Measurements from ENCODE around the gene CHST8. TPM values are rescaled to one million over a fixed set of nuclear protein-coding genes. Genes with fewer than 3 reads are reported as not detected.

Gene CHST8
- total RNA-seq, 1 donor from 2014 or later = 3.0 TPM

DNA sequence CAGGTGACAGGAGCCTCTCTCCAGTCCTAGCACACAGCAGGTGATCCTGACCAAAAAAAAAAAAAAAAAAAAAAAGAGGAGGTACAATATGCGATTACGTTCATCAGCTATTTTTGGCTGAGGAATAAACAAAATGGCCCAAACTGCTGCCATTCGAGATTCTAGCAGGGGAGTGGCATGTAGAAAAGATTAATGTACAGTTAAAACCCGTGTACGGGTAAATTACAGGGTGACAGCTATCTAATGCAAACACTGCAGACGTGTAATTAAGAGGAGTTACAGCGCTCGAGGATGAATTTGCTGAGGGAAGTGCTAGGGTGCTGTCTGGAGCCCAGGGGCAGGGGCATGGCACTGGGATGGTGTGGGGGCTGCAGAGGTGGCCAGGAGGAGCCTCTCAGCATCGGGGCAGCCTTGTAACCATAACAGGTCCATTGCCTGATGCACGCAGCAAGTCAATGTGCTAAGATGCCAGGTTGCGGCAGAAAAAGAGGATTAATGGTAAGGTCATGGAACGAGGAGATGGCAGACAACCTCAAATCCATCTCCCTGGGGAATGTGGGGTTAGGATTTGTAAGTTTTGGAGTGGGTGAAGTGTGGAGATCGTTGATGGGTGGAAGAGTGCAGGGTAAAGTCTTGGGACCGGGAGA, 17.4 kb downstream of the CHST8 start:
- DNase-seq (ENCODE audit: low spot score, unreplicated experiment) = no peak
- H3K4me1 Mint-ChIP-seq (ENCODE audit: low read depth) = no peaks in the 10 kb centered on the region
- no peak overlapping the region for H3K27ac Mint-ChIP-seq
- no peak overlapping the region for H3K4me3 Mint-ChIP-seq (ENCODE audit: low read depth)
- no peaks in the 10 kb centered on the region for H3K36me3 Mint-ChIP-seq (ENCODE audit: insufficient read depth)
- TF ChIP-seq CTCF (IDR thresholded peaks at IDR 0.05; ENCODE audit: unreplicated experiment) = no peak
- peaks cover 22% of the 10 kb centered on the region for H3K27me3 Mint-ChIP-seq
- no peaks in the 10 kb centered on the region for H3K9me3 Mint-ChIP-seq (ENCODE audit: low read depth)

DNA sequence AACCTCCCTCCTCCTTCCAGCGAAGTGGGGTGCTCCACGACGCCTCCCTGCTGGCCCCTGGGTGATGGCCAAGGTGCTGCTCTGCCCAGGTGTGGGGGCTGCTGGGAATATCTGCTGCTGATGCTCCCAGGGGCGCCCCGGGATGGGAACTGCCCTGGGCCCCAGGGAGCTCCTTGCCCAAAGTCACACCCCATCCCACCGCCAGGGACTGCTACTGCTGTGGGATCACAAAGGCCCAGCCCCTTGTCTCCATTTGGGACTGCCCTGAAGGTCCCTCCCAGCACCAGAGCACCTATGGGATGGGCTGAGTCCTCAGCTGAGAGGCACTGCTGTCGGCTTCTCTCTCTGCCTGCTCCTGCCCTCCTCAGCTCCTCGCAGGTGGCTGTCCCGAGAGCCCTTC, 19.0 kb downstream of the CHST8 start:
- no peaks in the 10 kb centered on the region for H3K9me3 Mint-ChIP-seq (ENCODE audit: low read depth)
- TF ChIP-seq CTCF (IDR thresholded peaks at IDR 0.05; ENCODE audit: unreplicated experiment) = no peak
- H3K36me3 Mint-ChIP-seq (ENCODE audit: insufficient read depth) = no peaks in the 10 kb centered on the region
- H3K4me3 Mint-ChIP-seq (ENCODE audit: low read depth) = no peak overlapping the region
- H3K4me1 Mint-ChIP-seq (ENCODE audit: low read depth) = no peaks in the 10 kb centered on the region
- no peak overlapping the region for H3K27ac Mint-ChIP-seq
- H3K27me3 Mint-ChIP-seq = peaks cover 22% of the 10 kb centered on the region
- no peak for DNase-seq (ENCODE audit: low spot score, unreplicated experiment)

DNA sequence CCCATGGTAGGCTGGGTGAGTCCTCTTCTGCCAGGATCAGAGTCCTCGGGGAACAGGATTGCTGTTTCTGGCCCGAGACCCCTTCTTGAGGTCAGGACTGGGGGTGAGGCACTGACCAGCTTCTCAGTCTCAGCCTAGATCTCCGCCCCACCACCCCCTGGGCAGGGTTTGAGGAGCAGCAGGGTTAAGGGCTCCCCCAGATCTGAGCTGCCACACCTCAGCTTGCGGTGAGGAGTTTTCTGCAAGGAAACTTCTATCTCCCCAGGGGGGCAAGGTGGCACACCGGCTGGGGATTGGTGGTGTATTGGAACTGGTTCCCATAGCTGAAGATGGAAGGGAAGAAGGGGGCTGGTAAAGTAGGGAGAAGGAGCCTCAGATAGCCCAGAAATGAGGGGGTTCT, 19.5 kb downstream of the CHST8 start:
- no peak for TF ChIP-seq CTCF (IDR thresholded peaks at IDR 0.05; ENCODE audit: unreplicated experiment)
- H3K27me3 Mint-ChIP-seq = peaks cover 20% of the 10 kb centered on the region
- H3K9me3 Mint-ChIP-seq (ENCODE audit: low read depth) = no peaks in the 10 kb centered on the region
- DNase-seq (ENCODE audit: low spot score, unreplicated experiment) = no peak
- H3K36me3 Mint-ChIP-seq (ENCODE audit: insufficient read depth) = no peaks in the 10 kb centered on the region
- no peak overlapping the region for H3K4me3 Mint-ChIP-seq (ENCODE audit: low read depth)
- H3K4me1 Mint-ChIP-seq (ENCODE audit: low read depth) = no peaks in the 10 kb centered on the region
- no peak overlapping the region for H3K27ac Mint-ChIP-seq

DNA sequence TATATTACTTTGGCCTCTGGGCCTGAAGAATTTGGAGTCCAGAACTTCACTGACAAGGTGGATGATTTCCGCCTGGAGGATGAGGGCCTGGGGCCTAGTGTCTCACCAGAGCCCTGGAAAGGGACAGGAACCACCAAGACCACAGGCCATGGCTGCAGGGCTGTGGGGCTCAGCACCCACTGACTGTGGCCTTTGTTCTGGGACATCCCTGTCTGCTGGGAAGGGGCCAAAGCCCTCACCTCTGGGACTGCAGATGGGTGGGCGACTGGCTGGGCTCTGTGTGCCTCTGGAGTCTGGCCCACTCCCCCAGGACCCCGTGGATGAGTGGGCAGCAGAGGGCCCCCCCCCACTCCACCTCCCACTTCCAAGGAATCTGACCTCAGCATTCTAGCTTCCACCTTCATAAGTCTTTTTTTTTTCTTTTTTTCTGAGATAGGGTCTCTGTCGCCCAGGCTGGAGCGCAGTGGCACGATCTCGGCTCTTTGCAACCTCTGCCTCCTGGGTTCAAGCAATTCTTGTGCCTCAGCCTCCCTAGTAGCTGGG, 20.3 kb downstream of the CHST8 start:
- Mint-ChIP-seq H3K36me3 (ENCODE audit: insufficient read depth) (no peaks in the 10 kb centered on the region), H3K27ac (no peak overlapping the region), H3K27me3 (peaks cover 20% of the 10 kb centered on the region), H3K9me3 (ENCODE audit: low read depth) (no peaks in the 10 kb centered on the region), H3K4me1 (ENCODE audit: low read depth) (no peaks in the 10 kb centered on the region), H3K4me3 (ENCODE audit: low read depth) (no peak overlapping the region)
- TF ChIP-seq CTCF (IDR thresholded peaks at IDR 0.05; ENCODE audit: unreplicated experiment) = no peak
- no peak for DNase-seq (ENCODE audit: low spot score, unreplicated experiment)

DNA sequence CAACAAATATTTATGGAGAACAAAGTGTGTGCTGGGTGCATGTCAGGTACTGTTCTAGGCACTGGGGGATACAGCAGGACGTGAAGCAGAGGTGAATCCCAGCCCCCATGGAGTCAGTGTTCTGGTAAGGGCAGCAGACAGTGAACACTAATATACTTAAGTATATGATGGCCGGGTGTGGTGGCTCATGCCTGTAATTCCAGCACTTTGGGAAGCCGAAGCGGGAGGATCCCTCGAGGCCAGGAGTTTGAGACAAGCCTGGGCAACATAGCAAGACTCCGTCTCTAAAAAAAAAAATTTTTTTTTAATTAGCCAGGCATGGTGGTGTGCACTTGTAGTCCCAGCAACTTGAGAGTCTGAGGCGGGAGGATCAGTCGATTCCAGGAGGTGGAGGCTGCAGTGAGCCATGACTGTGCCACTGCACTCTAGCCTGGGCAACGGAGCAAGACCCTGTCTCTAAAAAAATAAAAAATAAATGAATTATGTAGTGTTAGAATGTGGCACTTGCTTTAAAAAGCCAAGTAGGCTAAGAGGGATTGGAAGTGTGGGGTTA, 22.6 kb downstream of the CHST8 start:
- Mint-ChIP-seq H3K27ac (no peak overlapping the region), H3K9me3 (ENCODE audit: low read depth) (no peaks in the 10 kb centered on the region), H3K27me3 (peaks cover 9% of the 10 kb centered on the region), H3K4me3 (ENCODE audit: low read depth) (no peak overlapping the region), H3K4me1 (ENCODE audit: low read depth) (no peaks in the 10 kb centered on the region), H3K36me3 (ENCODE audit: insufficient read depth) (no peaks in the 10 kb centered on the region)
- DNase-seq (ENCODE audit: low spot score, unreplicated experiment) = no peak
- TF ChIP-seq CTCF (IDR thresholded peaks at IDR 0.05; ENCODE audit: unreplicated experiment) = no peak
